Thyroid gland (tissue), 4 donors: ENCODE results near the gene WWP2.

Source experiments
- CTCF ChIP-seq, 6 experiments: fragments of 200-600 bp in 3 of 6; fragments of 450-650 bp in 3 of 6; sonication (generic) in 3 of 6; IDR thresholded peaks; one replicate each; pipeline ENCODE4 v1.5.1; 2016 to 2019; ENCODE audit warnings: antibody characterized with exemption in 6 of 6, mild to moderate bottlenecking in 2 of 6, inconsistent platforms in 1 of 6, moderate library complexity in 1 of 6
- POLR2A ChIP-seq, 2 donors: fragments of 450-650 bp; IDR thresholded peaks; one replicate each; pipeline ENCODE4 v1.6.1; 2017; ENCODE audit warnings: antibody characterized with exemption in 2 of 2, mild to moderate bottlenecking in 2 of 2, moderate library complexity in 1 of 2

- TF ChIP-seq POLR2A (IDR thresholded peaks at IDR 0.05) (no peak), CTCF (IDR thresholded peaks at IDR 0.05) (no peak)
Measured at GRCh38 chr16:69763599-69763942, 1.4 kb downstream of the WWP2 start.
